Epithelial cell of proximal tubule (primary cell): ENCODE results near the gene GAGE12J. TPM values are rescaled to one million over a fixed set of nuclear protein-coding genes. Genes with fewer than 3 reads are reported as not detected.
"Not testable (repeated sequence)": the region's sequence is repeated elsewhere in the genome, so short reads cannot be mapped to it uniquely, and the experiment has no call there.

Experiments used
- DNase-seq: peaks from one replicate; pipeline ENCODE4 v3.0.0-alpha.2; 2011; ENCODE audit warnings: low read depth
- H3K4me3 ChIP-seq: 2 replicates; pipeline ENCODE4 v1.5.1; 2011; ENCODE audit warnings: low read depth, mild to moderate bottlenecking, low read length
- total RNA-seq: library from RNA; depleted of rRNA; stranded (reverse); fragments of >200 nt; gene quantifications from 2 replicates; pipeline ENCODE4 v1.2.3, GENCODE V29; 2015
- TF ChIP-seq, protein P1 (sequence below): conservative IDR thresholded peaks from 2 replicates; pipeline ENCODE4 v1.5.1; 2012; ENCODE audit warnings: low read depth, mild to moderate bottlenecking, low read length

Gene GAGE12J
- total RNA-seq = not detected in 2 replicates

DNA sequence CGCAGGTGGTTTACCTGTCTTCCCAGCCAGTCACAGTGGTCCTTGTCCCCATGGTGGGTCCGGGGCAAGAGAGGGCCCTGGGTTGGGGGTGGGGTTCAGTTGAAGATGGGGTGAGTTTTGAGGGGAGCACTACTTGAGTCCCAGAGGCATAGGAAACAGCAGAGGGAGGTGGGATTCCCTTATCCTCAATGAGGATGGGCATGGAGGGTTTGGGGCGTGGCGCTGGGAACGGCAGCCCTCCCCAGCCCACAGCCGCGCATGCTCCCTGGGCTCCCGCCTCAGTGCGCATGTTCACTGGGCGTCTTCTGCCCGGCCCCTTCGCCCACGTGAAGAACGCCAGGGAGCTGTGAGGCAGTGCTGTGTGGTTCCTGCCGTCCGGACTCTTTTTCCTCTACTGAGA, at the start of gene GAGE12J:
Gene GAGE12J, plus strand, starts transcription at position 301 of the 400 bp plus-strand sequence. CDS start 1,157 bp downstream, outside the sequence.
- not testable (repeated sequence) for H3K4me3 ChIP-seq, DNase-seq

GRCh38 chrX:49272421-49272820, 49.4 kb upstream of the GAGE12J start:
- H3K4me3 ChIP-seq = no peak overlapping the region
- no peak for DNase-seq
- TF ChIP-seq, protein P1, sequence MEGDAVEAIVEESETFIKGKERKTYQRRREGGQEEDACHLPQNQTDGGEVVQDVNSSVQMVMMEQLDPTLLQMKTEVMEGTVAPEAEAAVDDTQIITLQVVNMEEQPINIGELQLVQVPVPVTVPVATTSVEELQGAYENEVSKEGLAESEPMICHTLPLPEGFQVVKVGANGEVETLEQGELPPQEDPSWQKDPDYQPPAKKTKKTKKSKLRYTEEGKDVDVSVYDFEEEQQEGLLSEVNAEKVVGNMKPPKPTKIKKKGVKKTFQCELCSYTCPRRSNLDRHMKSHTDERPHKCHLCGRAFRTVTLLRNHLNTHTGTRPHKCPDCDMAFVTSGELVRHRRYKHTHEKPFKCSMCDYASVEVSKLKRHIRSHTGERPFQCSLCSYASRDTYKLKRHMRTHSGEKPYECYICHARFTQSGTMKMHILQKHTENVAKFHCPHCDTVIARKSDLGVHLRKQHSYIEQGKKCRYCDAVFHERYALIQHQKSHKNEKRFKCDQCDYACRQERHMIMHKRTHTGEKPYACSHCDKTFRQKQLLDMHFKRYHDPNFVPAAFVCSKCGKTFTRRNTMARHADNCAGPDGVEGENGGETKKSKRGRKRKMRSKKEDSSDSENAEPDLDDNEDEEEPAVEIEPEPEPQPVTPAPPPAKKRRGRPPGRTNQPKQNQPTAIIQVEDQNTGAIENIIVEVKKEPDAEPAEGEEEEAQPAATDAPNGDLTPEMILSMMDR = no peak

GRCh38 chrX:49273181-49273727, 48.6 kb upstream of the GAGE12J start:
- no peak for DNase-seq
- no peak overlapping the region for H3K4me3 ChIP-seq
- TF ChIP-seq, protein P1 = no peak

DNA sequence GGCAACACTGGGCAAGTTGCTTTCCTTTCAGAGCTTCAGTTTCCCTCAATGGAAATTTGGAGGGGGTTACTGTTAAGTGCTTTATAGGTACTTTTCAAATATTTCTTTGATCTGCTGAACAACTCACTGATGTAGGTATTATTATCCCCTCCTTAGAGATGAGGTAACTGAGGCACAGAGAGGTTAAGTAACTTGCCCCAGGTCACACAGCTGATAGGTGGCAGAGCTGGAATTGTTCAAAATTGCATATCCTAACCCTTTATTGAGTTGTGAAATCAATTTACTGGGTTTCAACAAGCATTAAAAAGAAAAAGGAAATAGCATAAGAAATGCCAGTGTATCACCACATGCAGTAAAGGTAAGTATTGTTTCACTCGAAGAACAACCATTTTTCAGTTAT, 45.6 kb upstream of the GAGE12J start:
- H3K4me3 ChIP-seq = no peak overlapping the region
- TF ChIP-seq, protein P1 = no peak
- DNase-seq = no peak

GRCh38 chrX:49276671-49277534, 44.9 kb upstream of the GAGE12J start:
- TF ChIP-seq, protein P1 = no peak
- DNase-seq = no peak

DNA sequence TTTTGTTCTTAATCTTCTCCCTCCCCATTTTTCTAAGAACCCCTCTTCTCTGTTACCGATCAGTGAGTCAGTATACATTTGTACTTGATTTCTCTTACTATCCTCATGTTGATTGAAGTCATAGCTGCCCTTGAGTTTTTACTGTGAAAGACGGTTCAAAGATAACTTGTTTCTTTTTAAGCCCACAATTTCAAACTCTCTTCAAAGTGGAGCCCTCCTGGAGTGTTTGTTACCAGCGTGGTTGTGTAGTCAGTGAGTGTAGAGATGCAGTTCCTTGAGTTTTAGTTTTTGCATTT, 44.4 kb upstream of the GAGE12J start:
- H3K4me3 ChIP-seq = no peak overlapping the region
- TF ChIP-seq, protein P1 = no peak
- DNase-seq = no peak

More at GRCh38 chrX:49276671-49277534, 44.9 kb upstream of the GAGE12J start:
- H3K4me3 ChIP-seq = no peak overlapping the region

DNA sequence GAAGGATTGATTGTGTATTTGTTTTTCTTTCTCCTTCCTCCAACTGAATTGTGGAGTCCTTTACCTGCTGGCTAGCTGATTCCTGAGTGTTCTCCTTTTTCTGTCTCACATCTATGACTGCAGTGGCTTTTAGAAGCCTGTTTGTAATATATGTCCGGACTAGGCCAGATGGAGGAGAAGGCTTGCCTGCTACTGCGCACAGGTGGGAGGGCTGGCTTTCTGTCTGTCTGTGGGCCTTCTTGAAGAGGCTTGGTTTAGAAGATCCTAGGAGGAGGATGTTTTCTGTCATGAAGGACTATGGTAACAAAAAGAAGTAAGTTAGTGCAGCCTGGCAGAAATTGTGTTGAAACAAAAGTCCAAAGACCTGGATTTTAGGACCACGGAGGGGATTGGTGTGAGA, 43.8 kb upstream of the GAGE12J start:
- TF ChIP-seq, protein P1 = no peak
- no peak overlapping the region for H3K4me3 ChIP-seq
- no peak for DNase-seq
